ENCODE data around the gene RNH1. TPM values are rescaled to one million over a fixed set of nuclear protein-coding genes. Genes with fewer than 3 reads are reported as not detected.

The RNH1 gene
- total RNA-seq, 4 donors from 2014 or later = 243 to 354 (median 264) TPM

DNA sequence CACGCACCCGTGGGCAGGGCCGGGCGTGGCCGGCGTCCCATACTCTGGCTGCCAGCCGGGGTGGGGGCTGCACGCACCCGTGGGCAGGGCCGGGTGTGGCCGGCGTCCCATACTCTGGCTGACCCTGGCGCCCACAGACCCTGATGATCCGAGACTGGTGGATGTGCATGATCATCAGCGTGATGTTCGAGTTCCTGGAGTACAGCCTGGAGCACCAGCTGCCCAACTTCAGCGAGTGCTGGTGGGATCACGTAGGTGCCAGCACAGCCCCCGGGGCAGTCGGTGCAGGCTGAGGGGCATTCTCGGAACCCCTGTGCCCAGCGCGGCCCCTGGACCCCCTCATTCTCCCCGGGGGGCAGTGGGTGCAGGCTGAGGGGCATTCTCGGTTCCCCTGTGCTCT, 19.0 kb downstream of the RNH1 start:
- H3K27me3 ChIP-seq = no peaks in the 10 kb centered on the region
- H3K9me3 ChIP-seq = no peaks in the 10 kb centered on the region
- no peak overlapping the region for H3K27ac ChIP-seq
- WGBS, 2 donors (ENCODE audit: low coverage in 1 of 2) = no CpG with 5 or more reads among the region's 25 CpGs
- no peak for TF ChIP-seq CTCF (IDR thresholded peaks at IDR 0.05)
- TF ChIP-seq EP300 (IDR thresholded peaks at IDR 0.05) = no peak
- no peak for TF ChIP-seq POLR2A (IDR thresholded peaks at IDR 0.05)
- TF ChIP-seq POLR2AphosphoS5 (IDR thresholded peaks at IDR 0.05) = no peak
- no peak overlapping the region for H3K4me3 ChIP-seq
- ATAC-seq = no peak
- H3K36me3 ChIP-seq = peaks cover 0 to 54% of the 10 kb centered on the region in 2 donors
- H3K4me1 ChIP-seq = no peaks in the 10 kb centered on the region

DNA sequence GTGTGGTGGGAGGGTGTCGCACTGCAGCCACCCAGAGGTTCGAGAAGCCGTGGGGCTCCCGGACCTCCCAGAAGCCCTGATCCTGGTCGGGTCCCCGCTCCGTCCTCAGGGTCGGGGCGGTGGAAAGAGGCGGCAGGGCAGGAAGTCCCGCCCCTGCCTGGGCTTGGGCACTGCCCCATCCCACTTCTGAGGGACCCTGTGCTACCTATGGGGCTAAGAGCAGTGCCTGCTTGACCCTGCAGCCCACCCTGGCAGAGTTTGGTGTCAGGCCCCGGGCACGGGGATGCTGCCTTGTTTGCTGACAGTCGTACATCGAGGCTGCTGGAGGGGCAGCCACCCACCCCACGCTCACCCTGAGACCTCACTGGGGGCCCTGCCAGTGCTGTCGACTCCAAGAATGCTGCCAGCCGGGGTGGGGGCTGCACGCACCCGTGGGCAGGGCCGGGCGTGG, 19.4 kb downstream of the RNH1 start:
- no peak overlapping the region for H3K27ac ChIP-seq
- peaks cover 0 to 49% of the 10 kb centered on the region in 2 donors for H3K36me3 ChIP-seq
- no peak for ATAC-seq
- no peaks in the 10 kb centered on the region for H3K4me1 ChIP-seq
- no CpG with 5 or more reads among the region's 22 CpGs for WGBS, 2 donors (ENCODE audit: low coverage in 1 of 2)
- TF ChIP-seq POLR2AphosphoS5 (IDR thresholded peaks at IDR 0.05) (no peak), POLR2A (IDR thresholded peaks at IDR 0.05) (no peak), EP300 (IDR thresholded peaks at IDR 0.05) (no peak), CTCF (IDR thresholded peaks at IDR 0.05) (no peak)
- no peak overlapping the region for H3K4me3 ChIP-seq
- H3K27me3 ChIP-seq = no peaks in the 10 kb centered on the region
- no peaks in the 10 kb centered on the region for H3K9me3 ChIP-seq

GRCh38 chr11:486189-486588, 20.9 kb downstream of the RNH1 start:
- H3K4me1 ChIP-seq = no peaks in the 10 kb centered on the region
- no peaks in the 10 kb centered on the region for H3K9me3 ChIP-seq
- WGBS, 2 donors (ENCODE audit: low coverage in 1 of 2) = 95% methylated on average over 7 of the region's 23 CpGs; no CpG with 5 or more reads in 1 of the 2 donors
- TF ChIP-seq EP300 (IDR thresholded peaks at IDR 0.05) (no peak), POLR2A (IDR thresholded peaks at IDR 0.05) (no peak), CTCF (IDR thresholded peaks at IDR 0.05) (no peak), POLR2AphosphoS5 (IDR thresholded peaks at IDR 0.05) (no peak)
- no peak for ATAC-seq
- no peak overlapping the region for H3K4me3 ChIP-seq
- no peaks in the 10 kb centered on the region for H3K27me3 ChIP-seq
- peaks cover 0 to 44% of the 10 kb centered on the region in 2 donors for H3K36me3 ChIP-seq
- H3K27ac ChIP-seq = no peak overlapping the region

- WGBS, 2 donors (ENCODE audit: low coverage in 1 of 2) = 95 to 96% methylated on average over 16 to 31 of the region's 38 CpGs
- Histone ChIP-seq H3K9me3 (no peaks in the 10 kb centered on the region), H3K4me1 (no peaks in the 10 kb centered on the region), H3K27me3 (no peaks in the 10 kb centered on the region), H3K27ac (no peak overlapping the region), H3K36me3 (peaks cover 0 to 44% of the 10 kb centered on the region in 2 donors), H3K4me3 (no peak overlapping the region)
- ATAC-seq = no peak
- TF ChIP-seq POLR2AphosphoS5 (IDR thresholded peaks at IDR 0.05) = no peak
- TF ChIP-seq EP300 (IDR thresholded peaks at IDR 0.05) = no peak
- TF ChIP-seq POLR2A (IDR thresholded peaks at IDR 0.05) = no peak
- TF ChIP-seq CTCF (IDR thresholded peaks at IDR 0.05) = no peak
Observed at GRCh38 chr11:484616-485015, 22.4 kb downstream of the RNH1 start.

DNA sequence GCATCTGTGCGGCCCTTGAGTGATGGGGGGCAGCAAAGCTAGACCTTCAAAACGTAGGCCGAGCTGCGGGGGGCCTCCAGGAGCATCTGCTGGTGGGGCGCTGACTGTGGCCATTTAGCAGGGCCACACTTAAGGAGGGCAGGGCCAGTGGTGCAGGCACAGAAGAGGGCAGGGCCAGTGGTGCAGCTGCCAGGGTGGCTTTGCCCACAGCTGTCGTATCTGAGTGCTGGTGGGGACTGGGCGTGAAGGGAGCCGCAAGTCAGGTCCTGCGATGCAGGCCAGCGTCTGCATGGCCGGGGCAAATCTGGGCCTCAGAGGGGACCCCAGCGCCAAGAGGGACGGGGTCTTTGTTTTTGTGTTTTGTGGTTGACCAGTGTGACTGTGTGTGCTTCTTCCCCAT, 27.7 kb downstream of the RNH1 start:
- 88 to 100% methylated on average over 3 to 6 of the region's 13 CpGs for WGBS, 2 donors (ENCODE audit: low coverage in 1 of 2)
- H3K9me3 ChIP-seq = no peaks in the 10 kb centered on the region
- H3K4me3 ChIP-seq = no peak overlapping the region
- no peaks in the 10 kb centered on the region for H3K27me3 ChIP-seq
- ATAC-seq = no peak
- H3K27ac ChIP-seq = no peak overlapping the region
- no peaks in the 10 kb centered on the region for H3K4me1 ChIP-seq
- H3K36me3 ChIP-seq = peaks cover 0 to 31% of the 10 kb centered on the region in 2 donors
- TF ChIP-seq POLR2AphosphoS5 (IDR thresholded peaks at IDR 0.05) = no peak
